SK-N-MC (cell line): ENCODE data around the gene SLC35A3.

ENCODE experiments used
- EZH2 ChIP-seq: fragments of 200-600 bp; sonication (generic); IDR thresholded peaks from one replicate; pipeline ENCODE4 v1.6.1; 2017; ENCODE audit warnings: antibody characterized with exemption
- FOXP2 ChIP-seq: optimal IDR thresholded peaks from 2 replicates; pipeline ENCODE3; 2011; ENCODE audit warnings: mild to moderate bottlenecking, moderate library complexity; ENCODE audit not compliant: insufficient read depth; ENCODE audit errors: extremely low read length, control extremely low read depth
- POLR2AphosphoS5 ChIP-seq: IDR thresholded peaks from 2 replicates; pipeline ENCODE4 v1.6.1; 2012; ENCODE audit warnings: mild to moderate bottlenecking, low read depth, low read length, borderline replicate concordance

GRCh38 chr1:100035214-100035613, 65.4 kb downstream of the SLC35A3 start:
- TF ChIP-seq EZH2 (no peak), POLR2AphosphoS5 (no peak), FOXP2 (no peak)
